ENCODE results near the gene DENND2A. TPM values are rescaled to one million over a fixed set of nuclear protein-coding genes. Genes with fewer than 3 reads are reported as not detected.
A peak's percentile ranks its signal among the peaks of the same experiment; 100 is the strongest.
"Not testable (repeated sequence)": the region's sequence is repeated elsewhere in the genome, so short reads cannot be mapped to it uniquely, and the experiment has no call there.

Gene DENND2A
- polyA plus RNA-seq, 3 donors: 32.9 to 38.6 (median 37.3) TPM

- peak; percentile 30 for DNase-seq
Measured at GRCh38 chr7:140674899-140675701, 34.5 kb upstream of the DENND2A start.

GRCh38 chr7:140674356-140674800, 33.8 kb upstream of the DENND2A start:
- DNase-seq: no peak

- DNase-seq: no peak
Measured at GRCh38 chr7:140673774-140674155, 33.2 kb upstream of the DENND2A start.

- DNase-seq: peak; percentile 41
Measured at GRCh38 chr7:140673063-140673773, 32.6 kb upstream of the DENND2A start.

GRCh38 chr7:140672382-140673062, 31.9 kb upstream of the DENND2A start, which contains the start of gene ADCK2:
TSS of gene ADCK2 (plus strand) at chr7:140672945. CDS start at chr7:140673331, 386 bp downstream.
- DNase-seq: peak; percentile 41

- no peak for DNase-seq
Measured at GRCh38 chr7:140671966-140672365, 31.4 kb upstream of the DENND2A start.

GRCh38 chr7:140670343-140670935, 29.8 kb upstream of the DENND2A start:
- DNase-seq: no peak

- not testable (repeated sequence) for DNase-seq
Measured at GRCh38 chr7:140669862-140670261, 29.2 kb upstream of the DENND2A start.

- no peak for DNase-seq
Measured at GRCh38 chr7:140669352-140669751, 28.7 kb upstream of the DENND2A start.

- no peak for DNase-seq
Measured at GRCh38 chr7:140668641-140669040, 28.0 kb upstream of the DENND2A start.

- no peak for DNase-seq
Measured at GRCh38 chr7:140667476-140667875, 26.9 kb upstream of the DENND2A start.

GRCh38 chr7:140662938-140663337, 22.3 kb upstream of the DENND2A start:
- DNase-seq: not testable (repeated sequence)

- no peak for DNase-seq
Measured at GRCh38 chr7:140661124-140661523, 20.5 kb upstream of the DENND2A start.

- no peak for DNase-seq
Measured at GRCh38 chr7:140659856-140660255, 19.2 kb upstream of the DENND2A start.

GRCh38 chr7:140657891-140658290, 17.3 kb upstream of the DENND2A start:
- DNase-seq: no peak

GRCh38 chr7:140656548-140657515, 16.2 kb upstream of the DENND2A start:
- DNase-seq: no peak

- no peak for DNase-seq
Measured at GRCh38 chr7:140655511-140656408, 15.1 kb upstream of the DENND2A start.

GRCh38 chr7:140654661-140655060, 14.0 kb upstream of the DENND2A start:
- no peak for DNase-seq

GRCh38 chr7:140654109-140654387, 13.4 kb upstream of the DENND2A start:
- no peak for DNase-seq

Data from renal pelvis (tissue), 4 donors.